ENCODE results near the gene UNKL.

Gene UNKL

DNA sequence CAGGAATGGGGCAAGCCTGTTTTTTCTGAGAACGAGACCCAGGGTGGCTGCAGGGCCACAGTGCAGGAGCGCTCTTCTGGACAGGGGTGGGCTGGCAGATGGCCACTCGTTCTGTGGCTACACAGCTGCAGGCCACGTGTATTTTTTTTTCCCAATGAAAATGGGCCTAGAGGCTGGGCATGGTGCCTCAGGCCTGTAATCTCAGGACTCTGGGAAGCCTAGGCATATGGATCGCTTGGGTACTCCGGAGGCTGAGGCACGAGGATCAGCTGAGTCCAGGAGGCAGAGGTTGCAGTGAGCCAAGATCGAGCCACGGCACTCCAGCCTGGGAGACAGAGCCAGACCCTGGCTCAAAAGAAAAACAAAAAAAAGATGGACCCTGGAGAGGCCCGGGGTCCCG lies 6.8 kb downstream of the UNKL start:
- peak in 7 of 58 donors; percentile 17 to 45 (median 35) for DNase-seq

DNA sequence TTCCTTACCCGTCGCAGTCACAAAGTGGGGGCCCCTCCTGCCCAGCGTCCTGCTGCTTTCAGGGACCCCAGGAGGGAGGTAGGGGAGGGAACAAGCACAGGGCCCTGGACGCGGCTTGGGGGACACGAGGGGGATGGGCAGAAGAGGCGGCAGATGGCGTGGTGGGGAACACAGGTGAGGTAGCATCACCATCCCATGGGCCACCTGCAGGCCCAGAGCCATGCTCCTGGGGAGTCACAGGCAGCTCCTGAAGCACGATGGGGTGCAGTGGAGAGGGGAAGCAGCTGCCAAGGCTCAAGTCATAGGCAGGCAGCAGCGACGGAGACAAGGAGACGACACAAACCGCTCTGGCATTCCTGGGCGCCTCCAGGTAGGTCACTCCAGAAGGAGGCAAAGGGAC lies 10.8 kb downstream of the UNKL start:
- no peak for DNase-seq

DNA sequence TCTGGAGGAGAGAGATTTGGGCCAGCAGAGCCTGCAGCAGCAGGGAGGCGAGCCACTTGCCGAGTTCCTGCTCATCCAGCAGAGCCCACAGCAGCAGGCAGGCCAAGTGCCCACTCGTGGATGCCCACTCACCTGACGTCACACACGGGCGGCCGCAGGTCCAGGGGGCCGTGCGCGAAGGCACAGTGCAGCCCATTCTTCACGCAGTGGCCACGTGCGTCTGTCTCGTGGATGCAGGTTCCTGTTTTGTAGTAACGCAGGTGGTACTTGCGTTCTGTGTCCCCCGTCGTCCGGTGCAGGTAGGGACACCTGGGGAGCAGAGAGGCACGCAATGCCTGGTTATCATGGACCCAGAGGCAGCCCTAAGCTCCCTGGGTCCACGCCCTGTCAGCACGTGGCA lies 11.5 kb downstream of the UNKL start:
- DNase-seq = no peak

DNA sequence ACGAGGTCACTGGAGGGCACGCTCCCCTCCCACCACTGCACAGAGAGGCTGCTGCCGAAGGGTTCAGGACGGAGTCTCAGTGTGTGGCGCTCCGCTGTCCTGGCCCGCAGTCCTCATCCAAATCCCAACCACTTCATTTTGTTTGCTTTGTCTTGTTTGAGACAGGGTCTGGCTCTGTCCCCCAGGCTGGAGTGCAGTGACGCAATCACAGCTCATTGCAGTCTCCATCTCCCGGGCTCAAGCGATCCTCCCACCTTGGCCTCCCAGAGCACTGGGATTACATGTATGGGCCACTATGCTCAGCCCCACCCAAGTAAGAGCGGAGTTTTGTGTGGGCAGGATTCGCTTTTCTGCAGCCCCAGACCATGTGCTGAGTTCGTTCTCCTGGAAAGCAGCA lies 12.7 kb downstream of the UNKL start:
- no peak for DNase-seq

GRCh38 chr16:1401061-1401757 lies 13.3 kb downstream of the UNKL start:
- DNase-seq = no peak

- no peak for DNase-seq
Observed at GRCh38 chr16:1398826-1399581, 15.5 kb downstream of the UNKL start.

- no peak for DNase-seq
Observed at GRCh38 chr16:1398351-1398750, 16.2 kb downstream of the UNKL start.

GRCh38 chr16:1397779-1398178 lies 16.7 kb downstream of the UNKL start:
- DNase-seq = no peak

DNA sequence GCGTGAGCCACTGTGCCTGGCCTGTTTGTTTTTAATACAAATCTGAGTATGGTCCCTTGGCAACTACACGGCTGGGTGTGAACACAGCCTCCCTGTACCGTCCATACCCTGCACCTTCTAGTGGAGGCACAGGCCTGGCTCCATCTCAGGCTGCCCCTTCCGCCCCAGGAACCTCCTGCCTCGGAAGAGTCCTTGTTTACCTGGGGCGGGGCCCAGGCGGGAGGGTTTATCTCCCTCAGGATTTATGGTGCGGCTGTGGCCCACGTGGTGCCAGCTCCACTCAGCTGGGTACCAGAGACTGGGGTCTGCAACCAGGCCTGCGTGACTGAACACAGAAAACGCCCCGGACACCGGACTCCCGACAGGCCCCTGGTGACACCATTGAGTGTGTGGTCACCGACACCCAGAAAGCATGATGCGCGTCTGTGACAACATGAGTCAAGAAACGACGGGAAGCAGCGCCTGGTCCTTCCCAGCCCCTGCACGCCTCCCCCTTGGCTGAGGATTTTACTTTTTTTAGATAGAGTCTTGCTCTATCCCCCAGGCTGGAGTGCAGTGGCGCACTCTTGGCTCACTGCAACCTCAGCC lies 19.0 kb downstream of the UNKL start:
- no peak for DNase-seq

- DNase-seq = no peak
Observed at GRCh38 chr16:1394367-1394951, 20.0 kb downstream of the UNKL start.

DNA sequence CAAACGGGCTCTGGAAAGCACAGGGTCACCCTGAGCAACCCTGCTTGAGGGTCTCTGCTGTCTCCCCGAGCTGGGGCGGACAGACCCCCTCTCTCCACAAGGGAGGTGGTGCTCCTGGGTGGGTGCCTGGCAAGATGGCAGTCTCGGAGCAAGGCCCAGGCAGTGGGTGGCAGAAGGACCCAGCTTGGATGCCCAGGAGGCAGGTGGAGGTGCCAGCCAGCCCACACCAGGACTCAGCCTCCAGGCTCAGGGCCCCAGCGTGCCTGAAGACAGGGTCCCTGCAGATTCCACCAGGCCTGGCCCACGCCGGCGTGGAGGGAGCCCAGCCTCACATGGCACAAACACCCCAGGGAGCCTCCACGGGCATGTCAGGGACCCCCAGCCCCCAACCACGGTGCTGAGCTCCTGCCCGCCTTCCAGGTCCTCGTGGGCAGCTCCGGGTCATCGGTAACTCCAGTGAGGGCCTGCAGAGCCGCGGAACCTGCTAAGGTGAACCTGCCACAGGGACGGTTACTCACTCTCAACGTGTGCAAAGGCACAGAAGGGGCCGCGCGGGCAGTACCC lies 20.8 kb downstream of the UNKL start:
- DNase-seq = no peak

DNA sequence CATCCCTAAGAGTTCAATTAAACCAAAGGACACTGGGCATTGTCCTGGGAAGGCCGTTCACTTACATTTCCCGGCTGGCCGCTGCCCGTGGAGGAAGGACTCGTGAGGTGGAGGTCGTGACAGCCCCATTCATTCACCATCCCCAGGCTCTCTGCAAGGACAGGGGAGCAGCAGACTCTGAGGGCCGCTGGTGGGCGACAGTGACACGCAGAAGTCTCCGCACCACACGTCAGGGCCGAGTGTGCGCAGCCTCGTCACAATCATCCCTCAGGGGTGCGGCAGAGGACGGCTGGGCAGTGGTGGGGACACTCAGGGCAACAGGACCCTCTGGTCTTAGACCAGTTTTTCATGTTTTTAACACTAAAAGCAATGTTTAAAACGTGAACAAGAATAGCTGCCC lies 21.7 kb downstream of the UNKL start:
- no peak for DNase-seq

DNA sequence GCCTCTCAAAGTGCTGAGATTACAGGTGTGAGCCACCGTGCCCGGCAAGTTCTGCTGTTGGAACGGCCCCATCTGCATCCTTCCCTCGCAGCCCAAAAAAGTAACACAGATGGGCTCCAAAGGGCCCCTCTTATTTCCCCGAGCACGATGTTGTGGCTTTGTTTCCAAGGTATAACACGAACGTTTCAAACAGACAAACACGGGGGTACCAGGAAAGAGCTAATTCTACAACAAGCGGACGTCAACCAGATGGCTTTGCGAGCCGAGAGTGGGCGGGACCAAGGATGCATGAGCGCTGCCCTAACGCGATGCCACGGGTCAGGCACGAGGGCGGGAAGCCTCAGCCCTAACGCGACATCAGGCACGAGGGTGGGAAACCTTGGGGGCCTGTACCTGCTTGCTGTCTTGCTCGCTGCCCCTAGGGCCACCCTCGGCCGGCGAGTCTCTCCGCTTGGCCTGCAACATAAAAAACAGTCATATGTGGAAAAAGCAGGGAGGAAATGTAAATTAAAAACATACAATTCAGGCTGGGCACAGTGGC lies 24.2 kb downstream of the UNKL start:
- no peak for DNase-seq

DNA sequence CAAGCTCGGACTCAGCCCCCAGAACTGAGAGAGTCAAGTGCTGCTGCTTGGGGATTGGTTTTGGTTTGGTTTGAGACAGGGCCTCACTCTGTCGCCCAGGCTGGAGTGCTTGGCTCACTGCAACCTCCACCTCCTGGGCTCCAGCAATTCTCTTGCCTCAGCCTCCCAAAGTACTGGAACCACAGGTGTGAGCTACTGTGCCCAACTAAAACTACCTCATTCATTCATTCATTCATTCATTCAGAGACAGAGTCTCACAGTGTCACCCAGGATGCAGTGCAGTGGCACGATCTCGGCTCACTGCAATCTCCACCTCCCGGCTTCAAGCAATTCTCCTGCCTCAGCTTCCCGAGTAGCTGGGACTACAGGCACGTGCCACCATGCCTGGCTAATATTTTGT lies 24.7 kb downstream of the UNKL start:
- DNase-seq = no peak

DNA sequence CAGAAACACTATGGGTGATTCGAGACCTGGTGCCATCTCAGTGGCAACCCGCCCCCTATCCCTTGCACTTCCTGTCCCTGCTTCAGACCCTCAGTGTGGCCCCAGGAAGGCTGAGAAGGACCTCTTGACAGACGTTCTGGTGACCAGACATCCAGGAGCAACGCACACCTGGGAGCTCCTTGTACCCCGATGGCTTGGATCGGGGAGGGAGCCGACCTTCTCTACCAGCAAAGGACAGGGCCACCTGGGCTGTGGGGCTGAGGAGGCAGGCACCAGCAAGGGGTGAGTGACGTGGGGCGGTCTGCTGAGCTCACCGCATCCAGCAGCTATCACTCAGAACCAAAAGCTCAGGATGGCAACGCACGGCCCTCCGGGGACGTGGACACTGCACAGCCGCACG lies 27.2 kb downstream of the UNKL start:
- no peak for DNase-seq

DNA sequence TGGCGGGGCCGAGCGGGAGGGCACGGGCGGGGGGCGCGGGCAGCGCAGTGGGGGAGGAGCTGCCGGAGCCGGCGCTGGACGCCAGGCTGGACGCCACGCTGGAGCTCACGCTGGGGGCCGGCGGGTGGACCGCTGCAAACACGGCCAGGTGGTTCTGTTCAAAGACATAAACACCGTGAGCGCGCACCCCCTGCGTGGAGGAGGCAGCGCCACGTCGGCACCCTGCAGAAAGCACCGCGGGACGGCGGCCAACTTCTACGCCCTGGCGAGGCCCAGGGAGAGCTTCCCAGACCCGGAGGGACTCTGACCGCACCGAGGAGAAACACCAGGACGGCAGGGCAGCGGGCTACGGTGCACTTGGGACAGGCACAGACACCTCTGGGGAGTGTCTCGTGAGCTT lies 29.3 kb downstream of the UNKL start:
- no peak for DNase-seq

DNA sequence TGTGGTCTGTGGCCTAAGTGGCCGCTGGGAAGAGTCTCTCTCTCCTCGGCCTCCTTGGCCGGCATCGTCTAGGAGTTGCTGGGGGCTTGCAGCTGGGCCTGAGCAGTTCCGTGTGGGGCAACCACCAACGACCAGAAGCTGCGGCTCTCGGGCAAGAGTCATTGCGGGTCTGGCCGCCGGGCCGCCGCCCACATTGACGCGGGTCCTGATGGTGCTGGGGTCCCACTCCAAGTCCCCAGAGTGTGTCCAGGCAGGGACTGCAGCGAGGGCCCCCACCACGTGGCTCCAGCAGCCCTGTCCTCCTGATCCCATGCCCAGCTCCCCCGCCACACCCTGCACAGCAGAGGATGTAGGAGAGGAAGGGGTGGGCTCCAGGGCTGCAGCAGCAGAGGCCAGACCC lies 30.9 kb downstream of the UNKL start:
- no peak for DNase-seq

DNA sequence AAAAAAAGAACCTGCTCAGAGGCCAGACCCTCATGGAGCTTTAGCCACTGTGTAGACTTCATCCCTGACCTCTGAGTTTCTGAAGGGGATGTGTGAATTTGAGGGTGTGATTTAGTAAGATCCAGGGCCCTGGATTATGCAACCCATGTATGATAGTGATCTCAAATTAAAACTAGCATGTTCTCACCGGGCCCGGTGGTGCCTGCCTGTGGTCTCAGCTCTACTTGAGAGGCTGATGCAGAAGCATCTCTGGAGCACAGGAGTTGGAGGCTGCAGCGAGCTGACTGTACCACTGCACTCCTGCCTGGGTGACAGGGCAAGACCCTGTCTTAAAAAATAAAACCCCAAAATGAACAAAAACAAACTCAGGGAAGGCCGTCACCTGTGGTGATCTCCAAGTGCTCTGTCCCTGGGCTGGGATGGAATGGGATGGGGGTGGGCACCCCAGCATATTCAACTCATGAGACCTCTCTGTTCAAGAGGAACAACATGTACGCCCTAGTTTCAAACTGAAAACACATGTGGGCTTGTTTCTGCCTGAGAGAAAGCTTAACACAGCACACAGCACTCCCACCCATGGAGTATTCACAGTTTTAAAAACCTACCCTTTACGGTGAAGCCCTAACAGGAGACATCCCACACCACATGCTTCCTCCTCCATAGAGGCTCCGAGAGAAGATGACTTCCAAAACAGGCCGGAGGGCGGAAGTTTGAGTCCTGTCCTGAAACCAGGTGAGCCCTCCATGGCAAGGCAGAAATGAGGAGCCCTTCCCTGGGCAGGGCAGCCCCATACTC lies 32.7 kb downstream of the UNKL start:
- peak in 1 of 58 donors; percentile 19 for DNase-seq

- DNase-seq = no peak
Observed at GRCh38 chr16:1380195-1380594, 34.3 kb downstream of the UNKL start.

DNA sequence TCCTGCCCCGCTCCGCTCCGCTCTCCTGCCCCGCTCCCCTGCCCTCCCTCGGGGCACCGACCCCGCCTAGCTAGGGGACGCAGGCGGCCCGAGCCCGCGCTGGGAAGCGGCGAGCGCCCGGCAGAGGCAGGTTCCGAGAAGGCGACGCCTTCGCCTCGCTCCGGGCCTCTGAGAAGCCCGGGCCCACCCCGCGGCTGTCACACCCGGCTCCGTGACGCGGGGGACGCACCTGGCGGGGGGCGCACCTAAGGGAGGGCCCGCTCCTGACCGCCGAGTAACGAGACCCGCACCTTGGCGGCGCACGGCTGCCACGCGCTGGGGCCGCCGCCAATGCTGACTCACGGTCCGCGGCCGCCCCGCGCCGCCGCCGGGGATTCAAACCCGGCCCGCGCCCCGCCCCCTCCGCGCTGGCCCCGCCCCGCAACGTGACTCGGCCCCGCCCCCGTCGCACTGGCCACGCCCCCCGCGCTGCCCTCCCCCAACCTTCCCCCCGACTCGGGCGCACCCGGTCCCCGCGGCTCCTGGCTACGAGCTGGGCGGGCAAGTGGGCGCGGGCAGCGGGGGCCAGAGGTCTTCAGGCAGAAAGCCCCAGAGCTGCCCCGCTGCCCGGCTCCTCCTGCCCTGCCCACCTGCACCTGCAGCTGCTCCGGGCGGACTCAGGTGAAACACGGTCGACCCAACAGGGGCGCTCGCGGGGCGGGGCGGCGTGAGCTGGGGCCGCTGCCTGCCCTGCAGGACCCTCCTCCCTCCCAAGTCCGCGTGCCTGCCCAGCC lies 35.0 kb downstream of the UNKL start:
- DNase-seq = peak in 16 of 58 donors; percentile 6 to 60 (median 32)

Measured in anterior cingulate cortex (tissue), 58 donors.